Gastrocnemius medialis (tissue), 4 donors: ENCODE data around the gene HMCN2. TPM values are rescaled to one million over a fixed set of nuclear protein-coding genes. Genes with fewer than 3 reads are reported as not detected.

Experiments
- ATAC-seq, 2 donors: fragments of 150-250 bp; one replicate each; pipeline ENCODE4 v1.9.1; 2016
- DNase-seq, 2 donors: peaks; one replicate each; pipeline ENCODE4 v3.0.0-alpha.2; 2019
- H3K27ac ChIP-seq, 4 donors: fragments of 200-600 bp; sonication (generic); 1 replicate in 1 of 4; 2 replicates in 3 of 4; pipeline ENCODE4 v1.5.1; 2016 to 2018; ENCODE audit warnings: mild to moderate bottlenecking in 2 of 4, moderate library complexity in 1 of 4
- H3K27me3 ChIP-seq, 3 donors: fragments of 200-600 bp; sonication (generic) in 2 of 3; 1 replicate in 1 of 3; 2 replicates in 2 of 3; pipeline versions ENCODE4 v1.5.1 to v1.6.0; 2016 to 2019; ENCODE audit warnings: mild to moderate bottlenecking in 1 of 3, moderate library complexity in 1 of 3
- H3K36me3 ChIP-seq, 2 donors: fragments of 200-600 bp; sonication (generic) in 1 of 2; one replicate each; pipeline ENCODE4 v1.5.1; 2017 to 2018
- H3K4me1 ChIP-seq, 2 donors: fragments of 200-600 bp; sonication (generic) in 1 of 2; one replicate each; pipeline ENCODE4 v1.5.1; 2016 to 2017; ENCODE audit warnings: mild to moderate bottlenecking in 2 of 2
- H3K4me3 ChIP-seq, 4 donors: fragments of 200-600 bp; sonication (generic) in 3 of 4; 1 replicate in 1 of 4; 2 replicates in 3 of 4; pipeline ENCODE4 v1.5.1; 2016 to 2019; ENCODE audit warnings: mild to moderate bottlenecking in 2 of 4
- H3K9me3 ChIP-seq, 3 donors: fragments of 200-600 bp; sonication (generic) in 2 of 3; 1 replicate in 1 of 3; 2 replicates in 2 of 3; pipeline ENCODE4 v1.5.1; 2016 to 2019
- POLR2A ChIP-seq, 2 donors: fragments of 450-650 bp; IDR thresholded peaks; one replicate each; pipeline ENCODE4 v1.6.1; 2017; ENCODE audit warnings: antibody characterized with exemption in 2 of 2, mild to moderate bottlenecking in 2 of 2, moderate library complexity in 2 of 2
- in situ Hi-C, 4 donors: fragments of 200-750 bp; cut with MboI; loops; one replicate each; pipeline versions ENCODE4 v1.15.0 to v1.8.0; 2017; ENCODE audit warnings: low sequenced_read_pairs in 4 of 4
- intact Hi-C: fragments of 100-400 bp; cut with DNase I; formaldehyde crosslinking; loops from one replicate; pipeline ENCODE4 v1.15.1; 2023; ENCODE audit warnings: low total_unique reads
- total RNA-seq, 4 donors: library from RNA; depleted of rRNA; stranded (reverse); fragments of >200 nt; gene quantifications; one replicate each; pipeline versions ENCODE4 v1.1.0 to v1.2.3, GENCODE V29; 2016
- TF ChIP-seq, protein P1 (sequence below), 5 experiments: fragments of 450-650 bp in 3 of 5; fragments of 200-600 bp in 2 of 5; sonication (generic) in 2 of 5; IDR thresholded peaks in 4 of 5; conservative IDR thresholded peaks in 1 of 5; 1 replicate in 4 of 5; 2 replicates in 1 of 5; pipeline ENCODE4 v1.5.1; 2016 to 2019; ENCODE audit warnings: antibody characterized with exemption in 5 of 5, mild to moderate bottlenecking in 3 of 5, moderate library complexity in 3 of 5

The HMCN2 gene
- total RNA-seq, 4 donors from 2014 or later, result 1.9 to 8.5 (median 7.7) TPM

DNA sequence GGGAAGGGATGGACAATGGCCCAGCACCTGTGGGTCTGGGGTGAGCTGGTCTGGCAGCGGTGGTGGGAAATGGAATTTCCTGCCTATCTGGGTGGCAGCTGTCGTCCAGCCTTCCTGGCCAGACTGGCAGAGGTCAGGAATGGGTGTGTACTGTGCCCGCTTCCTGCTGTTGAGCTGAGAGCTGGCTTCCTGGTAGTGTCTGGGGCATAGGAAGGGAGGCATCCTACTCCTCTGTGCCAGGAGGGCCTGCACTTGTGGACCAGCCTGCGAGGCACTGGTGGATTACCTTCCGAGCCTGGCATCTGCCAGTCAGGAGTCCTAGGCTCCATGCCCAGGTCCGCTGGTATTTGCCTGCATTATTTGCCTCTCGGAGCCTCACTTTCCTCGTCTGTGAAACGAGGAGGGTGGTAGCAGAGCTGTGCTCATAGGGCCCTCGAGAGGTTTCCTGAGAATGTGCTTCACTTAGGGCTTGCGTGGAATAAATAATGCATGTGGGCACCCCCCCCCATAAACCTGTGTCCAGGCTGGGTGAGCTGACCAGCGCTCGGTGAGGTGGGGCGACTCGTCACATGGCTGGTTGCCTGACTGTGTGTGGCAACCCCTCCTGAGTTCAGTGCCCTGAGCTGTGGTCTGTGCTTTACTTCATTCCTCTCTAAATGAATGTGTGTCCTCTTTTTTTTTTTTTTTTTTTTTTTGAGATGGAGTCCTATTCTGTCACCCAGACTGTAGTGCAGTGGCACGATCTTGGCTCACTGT is 47.7 kb downstream of the HMCN2 start:
- Histone ChIP-seq H3K4me1 (no peaks in the 10 kb centered on the region), H3K27me3 (peaks cover 0 to 24% (median 12%) of the 10 kb centered on the region in 3 donors), H3K36me3 (no peaks in the 10 kb centered on the region), H3K9me3 (no peaks in the 10 kb centered on the region), H3K4me3 (no peak overlapping the region), H3K27ac (peak overlapping the region in 1 of 4 donors; percentile 24)
- DNase-seq (no peak), ATAC-seq (peak in 1 of 2 donors; percentile 34)
- intact Hi-C loops, result no loop called here
- in situ Hi-C loops, result no loop called here
- TF ChIP-seq, protein P1, sequence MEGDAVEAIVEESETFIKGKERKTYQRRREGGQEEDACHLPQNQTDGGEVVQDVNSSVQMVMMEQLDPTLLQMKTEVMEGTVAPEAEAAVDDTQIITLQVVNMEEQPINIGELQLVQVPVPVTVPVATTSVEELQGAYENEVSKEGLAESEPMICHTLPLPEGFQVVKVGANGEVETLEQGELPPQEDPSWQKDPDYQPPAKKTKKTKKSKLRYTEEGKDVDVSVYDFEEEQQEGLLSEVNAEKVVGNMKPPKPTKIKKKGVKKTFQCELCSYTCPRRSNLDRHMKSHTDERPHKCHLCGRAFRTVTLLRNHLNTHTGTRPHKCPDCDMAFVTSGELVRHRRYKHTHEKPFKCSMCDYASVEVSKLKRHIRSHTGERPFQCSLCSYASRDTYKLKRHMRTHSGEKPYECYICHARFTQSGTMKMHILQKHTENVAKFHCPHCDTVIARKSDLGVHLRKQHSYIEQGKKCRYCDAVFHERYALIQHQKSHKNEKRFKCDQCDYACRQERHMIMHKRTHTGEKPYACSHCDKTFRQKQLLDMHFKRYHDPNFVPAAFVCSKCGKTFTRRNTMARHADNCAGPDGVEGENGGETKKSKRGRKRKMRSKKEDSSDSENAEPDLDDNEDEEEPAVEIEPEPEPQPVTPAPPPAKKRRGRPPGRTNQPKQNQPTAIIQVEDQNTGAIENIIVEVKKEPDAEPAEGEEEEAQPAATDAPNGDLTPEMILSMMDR (IDR thresholded peaks at IDR 0.05 in 4 of 5, conservative IDR thresholded peaks at IDR 0.05 in 1 of 5), result no peak
- no peak for TF ChIP-seq POLR2A (IDR thresholded peaks at IDR 0.05)

DNA sequence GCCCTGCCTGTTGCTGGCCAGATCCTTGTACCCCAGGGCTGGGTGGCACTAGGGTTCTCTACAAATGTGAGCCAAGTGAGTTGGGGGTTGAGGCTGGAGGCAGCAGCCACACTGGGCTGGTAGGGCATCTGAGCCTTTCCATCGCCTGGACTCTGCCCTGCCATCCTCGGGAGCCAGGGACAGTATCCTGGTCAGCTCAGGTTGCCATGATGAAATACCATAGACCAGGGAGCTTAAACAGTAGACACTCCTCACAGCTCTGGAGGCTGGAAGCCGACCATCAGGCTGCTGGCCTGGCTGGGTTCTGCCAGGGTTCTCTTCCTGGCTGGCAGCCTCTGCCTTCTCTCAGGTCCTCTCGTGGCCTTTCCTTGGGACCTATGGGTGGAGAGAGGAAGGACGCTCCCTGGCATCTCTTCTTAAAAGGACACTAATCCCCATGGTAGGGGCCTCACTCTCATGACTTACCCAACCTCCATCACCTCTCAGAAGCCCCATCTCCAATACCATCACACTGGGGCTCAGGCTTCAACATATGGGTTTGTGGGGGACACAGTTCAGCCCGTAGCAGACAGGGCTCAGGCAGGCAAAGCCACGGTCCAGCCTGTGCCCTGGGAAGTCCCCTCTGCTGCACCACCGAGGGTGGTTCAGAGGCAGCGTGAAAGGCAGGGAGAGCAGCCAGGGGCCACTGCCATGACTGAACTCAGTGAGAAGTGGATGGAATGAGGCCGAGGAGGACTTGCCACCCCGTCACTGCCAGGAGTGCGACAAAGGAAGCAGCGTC is 50.1 kb downstream of the HMCN2 start:
- no peaks in the 10 kb centered on the region for H3K9me3 ChIP-seq
- peak overlapping the region in 3 of 4 donors; percentile 13 to 41 (median 35) for H3K27ac ChIP-seq
- DNase-seq (no peak), ATAC-seq (no peak)
- H3K4me1 ChIP-seq, result no peaks in the 10 kb centered on the region
- no peaks in the 10 kb centered on the region for H3K36me3 ChIP-seq
- no peak overlapping the region for H3K4me3 ChIP-seq
- intact Hi-C loops, result no loop called here
- in situ Hi-C loops, result no loop called here
- peaks cover under 1 to 21% (median 17%) of the 10 kb centered on the region in 3 donors for H3K27me3 ChIP-seq
- TF ChIP-seq, protein P1 (IDR thresholded peaks at IDR 0.05 in 4 of 5, conservative IDR thresholded peaks at IDR 0.05 in 1 of 5), result no peak

DNA sequence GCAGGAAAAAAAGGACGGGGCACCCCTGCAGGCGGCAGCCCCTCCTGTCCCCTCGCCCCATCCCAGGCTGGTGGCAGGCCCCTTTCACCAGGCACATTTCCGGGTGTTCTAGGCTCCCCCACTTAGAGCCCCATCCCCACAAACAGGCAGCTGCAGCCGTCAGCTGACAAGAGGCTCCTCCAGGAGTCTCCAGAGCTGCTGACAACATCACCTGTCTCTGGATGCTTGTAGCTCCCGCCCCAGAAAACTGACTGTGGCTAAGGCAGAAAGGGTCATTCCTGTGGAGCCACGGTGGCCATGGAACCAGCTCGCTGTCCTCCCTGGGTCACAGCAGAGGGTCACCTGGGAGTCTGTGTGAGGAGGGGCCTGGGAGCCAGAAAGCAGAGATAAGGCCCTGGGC is 50.9 kb downstream of the HMCN2 start:
- H3K9me3 ChIP-seq, result no peaks in the 10 kb centered on the region
- no peaks in the 10 kb centered on the region for H3K4me1 ChIP-seq
- no peak overlapping the region for H3K4me3 ChIP-seq
- DNase-seq (no peak), ATAC-seq (no peak)
- intact Hi-C loops (no loop called here), in situ Hi-C loops (no loop called here)
- H3K36me3 ChIP-seq, result no peaks in the 10 kb centered on the region
- H3K27me3 ChIP-seq, result peaks cover 8 to 19% (median 17%) of the 10 kb centered on the region in 3 donors
- H3K27ac ChIP-seq, result peak overlapping the region in 1 of 4 donors; percentile 41
- TF ChIP-seq, protein P1 (IDR thresholded peaks at IDR 0.05 in 4 of 5, conservative IDR thresholded peaks at IDR 0.05 in 1 of 5), result no peak
- no peak for TF ChIP-seq POLR2A (IDR thresholded peaks at IDR 0.05)

DNA sequence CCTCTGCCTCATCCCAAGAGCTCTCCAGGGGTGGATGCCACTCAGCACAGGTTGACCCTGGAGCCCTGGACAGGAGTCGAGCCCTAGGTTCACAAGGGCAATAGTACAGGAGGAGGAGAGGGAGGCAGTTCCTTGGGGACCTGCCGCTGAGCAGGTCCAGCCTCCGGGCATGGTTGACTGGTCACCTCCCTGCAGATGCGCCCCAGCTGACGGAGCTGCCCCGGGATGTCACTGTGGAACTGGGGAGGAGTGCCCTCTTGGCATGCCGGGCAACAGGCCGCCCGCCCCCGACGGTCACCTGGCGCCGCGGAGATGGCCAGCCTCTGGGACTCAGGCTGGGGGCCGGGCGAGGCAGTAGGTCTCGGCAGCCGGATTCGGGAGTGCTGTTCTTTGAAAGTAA is 53.7 kb downstream of the HMCN2 start:
- Histone ChIP-seq H3K9me3 (no peaks in the 10 kb centered on the region), H3K27ac (peak overlapping the region; percentile 20 to 52 (median 42)), H3K36me3 (no peaks in the 10 kb centered on the region), H3K4me3 (no peak overlapping the region), H3K4me1 (no peaks in the 10 kb centered on the region), H3K27me3 (peaks cover 18 to 25% (median 23%) of the 10 kb centered on the region in 3 donors)
- intact Hi-C loops, result no loop called here
- TF ChIP-seq, protein P1 (IDR thresholded peaks at IDR 0.05 in 4 of 5, conservative IDR thresholded peaks at IDR 0.05 in 1 of 5), result no peak
- TF ChIP-seq POLR2A (IDR thresholded peaks at IDR 0.05), result no peak
- DNase-seq (no peak), ATAC-seq (no peak)
- in situ Hi-C loops, result no loop called here
